ENCODE data around the gene PAH.

GRCh38 chr12:102962986-102963385 lies 45.9 kb upstream of the PAH start:
- no peak for TF ChIP-seq RARB (CRISPR knock-in tag; IDR thresholded peaks at IDR 0.05)
- TF ChIP-seq ISL1 (CRISPR knock-in tag; IDR thresholded peaks at IDR 0.05) = no peak
- TF ChIP-seq ARNTL (CRISPR knock-in tag; IDR thresholded peaks at IDR 0.05; ENCODE audit: borderline replicate concordance, low read depth) = no peak
- TF ChIP-seq CREB5 (CRISPR knock-in tag; IDR thresholded peaks at IDR 0.05; ENCODE audit: low read depth) = no peak
